HEK293T (cell line): Measurements from ENCODE around the gene TBC1D19.

Source experiments
- CTCF ChIA-PET: fragments of 350-600 bp; formaldehyde crosslinking; extraction: SDS; loops from one replicate; lab custom pipeline; 2021; ENCODE audit warnings: antibody characterized with exemption, inconsistent platforms; lab: Yijun Ruan, JAX
- POLR2A ChIA-PET: fragments of 350-600 bp; formaldehyde crosslinking; extraction: SDS; loops from one replicate; lab custom pipeline; 2020; ENCODE audit warnings: antibody characterized with exemption, inconsistent platforms; lab: Yijun Ruan, JAX
- DNase-seq: peaks from one replicate; pipeline ENCODE4 v3.0.0; 2012; ENCODE audit warnings: mixed read lengths; ENCODE audit errors: extremely low spot score
- ARNT ChIP-seq: fragments of 450-650 bp; IDR thresholded peaks from 2 replicates; pipeline ENCODE4 v1.6.1; 2017; ENCODE audit warnings: mild to moderate bottlenecking
- BHLHE40 ChIP-seq: fragments of 450-650 bp; IDR thresholded peaks from 2 replicates; pipeline ENCODE4 v1.6.1; 2016; ENCODE audit warnings: mild to moderate bottlenecking, moderate library complexity, borderline replicate concordance
- CTBP1 ChIP-seq: fragments of 450-650 bp; IDR thresholded peaks from 2 replicates; pipeline ENCODE4 v1.6.1; 2016; ENCODE audit warnings: borderline replicate concordance
- ELF4 ChIP-seq: fragments of 450-650 bp; IDR thresholded peaks from 2 replicates; pipeline ENCODE4 v1.6.1; 2017; ENCODE audit warnings: antibody characterized with exemption
- FOXA1 ChIP-seq: fragments of 450-650 bp; IDR thresholded peaks from 2 replicates; pipeline ENCODE4 v1.6.1; 2016; ENCODE audit warnings: mild to moderate bottlenecking
- FOXK2 ChIP-seq: fragments of 450-650 bp; IDR thresholded peaks from 2 replicates; pipeline ENCODE4 v1.6.1; 2016; ENCODE audit warnings: mild to moderate bottlenecking
- FOXM1 ChIP-seq: fragments of 450-650 bp; IDR thresholded peaks from 2 replicates; pipeline ENCODE4 v1.6.1; 2017; ENCODE audit warnings: mild to moderate bottlenecking, borderline replicate concordance
- HDGF ChIP-seq: fragments of 450-650 bp; IDR thresholded peaks from 2 replicates; pipeline ENCODE4 v1.6.1; 2017; ENCODE audit warnings: antibody characterized with exemption, borderline replicate concordance
- L3MBTL2 ChIP-seq: fragments of 450-650 bp; conservative IDR thresholded peaks from 2 replicates; pipeline ENCODE4 v1.6.1; 2016; ENCODE audit warnings: mild to moderate bottlenecking
- LEF1 ChIP-seq: fragments of 450-650 bp; IDR thresholded peaks from 2 replicates; pipeline ENCODE4 v1.6.1; 2017; ENCODE audit warnings: mild to moderate bottlenecking, borderline replicate concordance
- NFRKB ChIP-seq: fragments of 450-650 bp; IDR thresholded peaks from 2 replicates; pipeline ENCODE4 v1.6.1; 2016; ENCODE audit warnings: mild to moderate bottlenecking, moderate library complexity
- PKNOX1 ChIP-seq: fragments of 450-650 bp; IDR thresholded peaks from 2 replicates; pipeline ENCODE4 v1.6.1; 2016
- SP1 ChIP-seq: fragments of 450-650 bp; IDR thresholded peaks from 2 replicates; pipeline ENCODE4 v1.6.1; 2017
- SUZ12 ChIP-seq: fragments of 450-650 bp; IDR thresholded peaks from 2 replicates; pipeline ENCODE4 v1.6.1; 2016; ENCODE audit warnings: mild to moderate bottlenecking
- TARDBP ChIP-seq: fragments of 450-650 bp; IDR thresholded peaks from 2 replicates; pipeline ENCODE4 v1.6.1; 2016
- ZNF384 ChIP-seq: fragments of 450-650 bp; IDR thresholded peaks from 2 replicates; pipeline ENCODE4 v1.6.1; 2016

TBC1D19 gene

GRCh38 chr4:26611372-26611771 lies 27.5 kb downstream of the TBC1D19 start:
- ChIA-PET POLR2A (no interaction called here), CTCF (no interaction called here)
- DNase-seq = no peak
- TF ChIP-seq FOXM1 = no peak
- TF ChIP-seq SP1 = no peak
- TF ChIP-seq FOXK2 = no peak
- no peak for TF ChIP-seq HDGF
- TF ChIP-seq ARNT = no peak
- TF ChIP-seq ELF4 = no peak
- no peak for TF ChIP-seq BHLHE40
- TF ChIP-seq FOXA1 = no peak
- TF ChIP-seq CTBP1 = no peak
- no peak for TF ChIP-seq LEF1
- TF ChIP-seq TARDBP = no peak
- no peak for TF ChIP-seq SUZ12
- TF ChIP-seq L3MBTL2 = no peak
- TF ChIP-seq NFRKB = no peak
- no peak for TF ChIP-seq ZNF384
- TF ChIP-seq PKNOX1 = no peak

DNA sequence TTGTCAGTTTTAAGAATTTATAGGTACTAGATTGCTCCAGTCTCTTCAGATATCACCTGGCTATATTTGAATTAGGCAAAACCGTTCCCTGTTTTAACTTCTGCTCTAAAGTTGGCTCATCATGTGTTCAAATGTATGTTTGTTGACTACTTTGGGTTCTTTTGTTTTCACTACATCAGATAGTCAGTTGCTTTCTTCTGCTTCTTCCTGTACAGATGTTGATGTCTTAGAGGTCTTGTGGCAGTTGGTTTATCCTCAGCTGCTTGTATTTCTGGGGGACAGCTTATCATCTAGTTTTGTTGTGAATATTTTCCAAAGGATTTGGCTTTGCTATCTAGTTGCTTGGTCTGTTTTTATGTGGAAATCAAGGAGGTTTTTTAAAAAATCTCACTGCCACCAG lies 28.0 kb downstream of the TBC1D19 start:
- DNase-seq = no peak
- POLR2A ChIA-PET = no interaction called here
- TF ChIP-seq ELF4 (no peak), TARDBP (no peak), LEF1 (no peak), PKNOX1 (no peak), ZNF384 (no peak), SUZ12 (no peak), BHLHE40 (no peak), FOXA1 (no peak)
- CTCF ChIA-PET = no interaction called here

DNA sequence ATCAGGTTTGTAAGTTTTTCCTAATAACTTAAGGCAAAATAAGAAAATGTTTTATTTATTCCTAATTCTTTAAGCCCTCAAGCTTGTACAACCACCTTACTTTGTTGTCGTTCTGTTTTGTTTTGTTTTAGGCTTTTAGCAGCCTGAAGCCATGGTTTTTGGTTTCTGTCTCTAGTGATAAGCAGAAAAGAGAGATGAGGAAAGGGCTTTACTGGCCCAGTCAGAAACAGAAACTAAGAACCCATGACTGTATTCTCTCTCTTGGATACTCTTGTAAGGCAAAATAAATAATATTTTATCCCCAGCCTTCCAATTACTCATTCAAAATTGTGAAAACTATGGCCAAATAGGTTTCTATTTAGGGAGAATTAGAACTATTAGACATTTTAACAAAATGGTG lies 29.4 kb downstream of the TBC1D19 start:
- POLR2A ChIA-PET = no interaction called here
- TF ChIP-seq L3MBTL2 (no peak), ARNT (no peak), HDGF (no peak), ZNF384 (no peak), SP1 (no peak), TARDBP (no peak), BHLHE40 (no peak), FOXK2 (no peak), NFRKB (no peak), CTBP1 (no peak), SUZ12 (no peak), FOXA1 (no peak), ELF4 (no peak)
- no peak for DNase-seq
- CTCF ChIA-PET = no interaction called here

DNA sequence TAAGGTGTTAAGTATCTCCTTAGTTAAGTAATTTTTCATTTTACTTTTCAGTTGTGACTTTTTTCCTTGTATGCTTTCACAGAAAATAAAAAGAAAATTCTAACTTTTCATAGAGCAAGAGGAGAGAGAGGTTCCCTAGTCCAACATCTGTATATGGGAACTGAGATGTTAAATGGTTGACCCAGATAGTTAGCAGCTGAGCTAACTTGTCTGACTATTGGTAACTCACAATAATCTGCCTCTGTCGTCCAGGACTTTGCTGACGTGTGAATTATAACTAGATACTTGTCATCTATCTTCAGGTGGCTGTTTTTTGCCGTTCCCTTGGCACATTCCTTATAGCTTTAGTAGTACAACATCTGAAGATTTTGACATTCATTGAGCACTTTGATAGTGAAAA lies 29.9 kb downstream of the TBC1D19 start:
- POLR2A ChIA-PET = no interaction called here
- DNase-seq = no peak
- TF ChIP-seq LEF1 (no peak), PKNOX1 (no peak), TARDBP (no peak), ELF4 (no peak), CTBP1 (no peak), FOXM1 (no peak), FOXA1 (no peak)
- CTCF ChIA-PET = no interaction called here

DNA sequence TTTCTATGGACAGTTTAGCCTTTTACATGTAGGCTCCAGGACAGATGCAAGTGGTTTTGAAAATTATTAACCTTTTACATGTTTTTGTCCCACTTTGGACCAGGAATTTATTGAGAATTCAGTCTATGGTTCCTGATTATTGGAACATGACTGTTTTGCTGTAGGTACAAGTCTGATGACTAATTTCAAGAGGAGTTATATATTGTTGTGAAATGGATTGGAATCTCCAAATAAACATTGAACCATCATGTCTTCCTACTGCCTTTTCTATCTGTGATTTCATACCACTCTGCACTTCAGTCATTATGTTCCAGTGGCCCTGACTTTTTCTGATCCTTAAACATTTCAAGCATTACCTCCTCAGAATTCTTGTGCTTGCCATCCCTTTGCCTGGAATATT lies 35.9 kb downstream of the TBC1D19 start:
- POLR2A ChIA-PET = no interaction called here
- CTCF ChIA-PET = no interaction called here

DNA sequence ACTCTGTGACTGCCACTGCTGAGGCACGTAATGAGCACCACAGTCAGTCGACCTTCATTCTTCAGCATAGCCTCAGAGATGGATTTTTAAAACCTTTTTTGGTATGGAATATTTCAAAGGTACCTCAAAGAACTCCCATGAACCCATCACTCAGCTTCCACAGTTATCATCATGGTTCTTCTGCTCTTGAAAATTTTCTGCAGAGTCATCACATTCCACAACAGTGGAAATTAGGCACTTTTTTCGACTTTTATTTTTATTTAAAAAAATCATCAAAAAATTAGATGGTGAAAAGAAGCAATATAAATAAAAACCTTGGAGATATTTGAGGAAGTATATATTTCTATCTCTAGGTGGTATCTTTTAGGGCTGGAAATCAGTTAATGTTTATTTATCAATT lies 37.5 kb downstream of the TBC1D19 start:
- no peak for DNase-seq
- TF ChIP-seq ZNF384 (no peak), FOXA1 (no peak), L3MBTL2 (no peak), CTBP1 (no peak), TARDBP (no peak), NFRKB (no peak), SP1 (no peak), BHLHE40 (no peak), ELF4 (no peak), LEF1 (no peak), PKNOX1 (no peak), ARNT (no peak), FOXM1 (no peak), FOXK2 (no peak), SUZ12 (no peak), HDGF (no peak)
- ChIA-PET POLR2A (no interaction called here), CTCF (no interaction called here)

More for the DNA sequence above, 35.9 kb downstream of the TBC1D19 start:
- DNase-seq = no peak
- TF ChIP-seq NFRKB = no peak
- no peak for TF ChIP-seq FOXM1
- no peak for TF ChIP-seq L3MBTL2
- TF ChIP-seq TARDBP = no peak
- TF ChIP-seq SP1 = no peak
- TF ChIP-seq CTBP1 = no peak
- no peak for TF ChIP-seq BHLHE40
- no peak for TF ChIP-seq PKNOX1
- no peak for TF ChIP-seq SUZ12
- TF ChIP-seq FOXK2 = no peak
- no peak for TF ChIP-seq ZNF384
- TF ChIP-seq HDGF = no peak
- no peak for TF ChIP-seq LEF1
- TF ChIP-seq ELF4 = no peak
- TF ChIP-seq ARNT = no peak
- TF ChIP-seq FOXA1 = no peak
